Measurements from ENCODE around the gene MYMX.
A peak's percentile ranks its signal among the peaks of the same experiment; 100 is the strongest.

DNA sequence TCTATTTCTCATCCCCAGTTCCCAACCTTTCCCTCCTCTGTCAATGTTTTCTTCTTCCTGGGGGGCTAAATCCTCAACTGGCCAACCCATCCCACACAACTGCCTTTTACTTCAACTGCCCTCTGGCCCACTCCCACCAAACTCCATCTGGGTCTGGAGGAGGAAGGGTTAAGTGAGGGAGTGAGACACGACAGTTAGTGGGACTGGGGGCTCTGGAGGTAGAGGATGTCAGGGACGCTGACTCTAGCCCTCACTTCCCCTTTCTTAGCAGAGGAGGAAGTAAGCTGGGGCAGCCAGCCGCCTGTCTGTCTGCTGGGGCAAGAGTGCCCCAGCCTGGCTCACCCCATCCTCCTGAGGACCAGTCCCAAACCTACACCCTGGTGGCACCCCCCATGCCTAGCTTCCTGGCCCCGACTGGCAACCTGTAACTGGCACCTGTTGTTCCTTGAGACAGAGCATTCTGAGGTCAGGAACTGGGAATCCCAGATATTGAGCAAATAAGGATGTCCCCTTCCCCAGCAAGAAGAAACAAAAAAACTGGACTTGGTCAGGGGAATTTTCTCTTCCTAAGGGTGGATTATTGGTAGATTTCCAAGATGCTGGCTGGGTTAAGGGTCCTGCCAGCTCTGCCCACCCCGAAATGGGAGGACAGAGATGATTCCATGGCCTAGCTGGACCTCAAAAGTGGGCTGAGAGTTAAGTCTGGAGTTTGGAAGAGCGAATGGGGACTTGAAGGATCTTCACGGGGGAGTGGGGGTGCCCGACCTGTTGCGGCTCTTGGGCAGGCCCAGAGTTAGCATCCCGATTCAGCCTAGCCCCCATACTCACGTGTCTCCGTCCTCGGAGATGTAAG lies 47.7 kb downstream of the MYMX start:
- TF ChIP-seq POLR2AphosphoS5 (IDR thresholded peaks at IDR 0.05; ENCODE audit: low read depth, low read length) (peak; percentile 68), POLR2A (IDR thresholded peaks at IDR 0.05; ENCODE audit: low read depth, low read length) (peak; percentile 61; the same call in 1 of the 2 replicates)

Measured in GM12892 (cell line).